A549 (cell line): ENCODE data around the gene UTP11. TPM values are rescaled to one million over a fixed set of nuclear protein-coding genes. Genes with fewer than 3 reads are reported as not detected.

Experiments
- ATAC-seq, 2 experiments: fragments of 200-7000 bp in 1 of 2; fragments of >200 bp in 1 of 2; cut with Nextera tagmentation in 1 of 2; cut with Tn5 transposase in 1 of 2; 3 replicates each; pipeline versions ENCODE4 v1.8.0 to v1.9.1; 2018 to 2020; ENCODE audit warnings: mild to moderate bottlenecking in 1 of 2, moderate library complexity in 1 of 2
- CTCF ChIA-PET: fragments of 300-600 bp; sonication (Branson Sonifier 250); formaldehyde crosslinking; extraction: SDS; loops from one replicate; lab custom pipeline; 2021; ENCODE audit warnings: antibody characterized with exemption, inconsistent platforms; lab: Yijun Ruan, JAX
- POLR2A ChIA-PET: fragments of 350-600 bp; formaldehyde crosslinking; extraction: SDS; loops from one replicate; lab custom pipeline; 2021; ENCODE audit warnings: antibody characterized with exemption, inconsistent platforms; lab: Yijun Ruan, JAX
- DNase-seq, 2 experiments: peaks; one replicate each; pipeline versions ENCODE4 v3.0.0 to v3.0.0-alpha.2; 2011 to 2016; ENCODE audit warnings: low read depth in 1 of 2, low spot score in 1 of 2
- FAIRE-seq: peaks from 2 replicates; lab custom pipeline; 2011; peaks lifted over from hg19 to GRCh38; lab: Jason Lieb, UNC
- H3K27ac ChIP-seq, 2 experiments: fragments of >200 bp; sonication (Bioruptor Twin); formaldehyde crosslinking; 3 replicates each; pipeline ENCODE4 v1.5.1; 2016 to 2017
- H3K4me1 ChIP-seq: fragments of >200 bp; sonication (Bioruptor Twin); formaldehyde crosslinking; 3 replicates; pipeline ENCODE4 v1.6.1; 2016
- H3K4me2 ChIP-seq: fragments of >200 bp; sonication (Bioruptor Twin); formaldehyde crosslinking; 3 replicates; pipeline ENCODE4 v1.6.1; 2016
- H3K4me3 ChIP-seq: fragments of >200 bp; sonication (Bioruptor Twin); formaldehyde crosslinking; 3 replicates; pipeline ENCODE4 v1.5.1; 2016
- H3K9me3 ChIP-seq: fragments of >200 bp; sonication (Bioruptor Twin); formaldehyde crosslinking; 3 replicates; pipeline ENCODE4 v1.6.1; 2016
- ATOH8 ChIP-seq: fragments of 250-450 bp; sonication (Bioruptor Pico); IDR thresholded peaks from 2 replicates; pipeline ENCODE4 v1.5.0; 2020; ENCODE audit warnings: low read depth, mild to moderate bottlenecking, moderate library complexity
- EP300 ChIP-seq, 2 experiments: fragments of >200 bp; sonication (Bioruptor Twin); formaldehyde crosslinking; IDR thresholded peaks; 2 replicates in 1 of 2; 3 replicates in 1 of 2; pipeline ENCODE4 v1.6.1; 2016 to 2017
- ESRRA ChIP-seq: fragments of 150-350 bp; IDR thresholded peaks from 2 replicates; pipeline ENCODE4 v1.6.1; 2014; ENCODE audit warnings: mild to moderate bottlenecking, low read length, borderline replicate concordance
- FOSB ChIP-seq: fragments of 250-450 bp; sonication (Bioruptor Pico); IDR thresholded peaks from 2 replicates; pipeline ENCODE4 v1.5.0; 2020; ENCODE audit warnings: mild to moderate bottlenecking, moderate library complexity
- HDAC2 ChIP-seq: fragments of 200-600 bp; sonication (generic); IDR thresholded peaks from 2 replicates; pipeline ENCODE4 v1.6.1; 2016
- HES2 ChIP-seq: fragments of >200 bp; sonication (Bioruptor Twin); formaldehyde crosslinking; IDR thresholded peaks from 2 replicates; pipeline ENCODE4 v1.6.1; 2016
- HMGXB4 ChIP-seq: fragments of 250-450 bp; sonication (Bioruptor Pico); IDR thresholded peaks from 2 replicates; pipeline ENCODE4 v1.5.0; 2021; ENCODE audit warnings: mild to moderate bottlenecking, moderate library complexity, borderline replicate concordance
- JUN ChIP-seq, 2 experiments: fragments of >200 bp; sonication (Bioruptor Twin); formaldehyde crosslinking; IDR thresholded peaks; 2 replicates in 1 of 2; 3 replicates in 1 of 2; pipeline ENCODE4 v1.6.1; 2016 to 2017
- KDM1A ChIP-seq: fragments of 200-600 bp; sonication (generic); IDR thresholded peaks from 2 replicates; pipeline ENCODE4 v1.6.1; 2016; ENCODE audit warnings: low read depth, mild to moderate bottlenecking
- MYC ChIP-seq: IDR thresholded peaks from 2 replicates; pipeline ENCODE4 v1.6.1; 2012; ENCODE audit warnings: mild to moderate bottlenecking, inconsistent platforms, low read length, improper control_type of control experiment, borderline replicate concordance
- POLR2A ChIP-seq: IDR thresholded peaks from 2 replicates; pipeline ENCODE4 v1.6.1; 2012; ENCODE audit warnings: mild to moderate bottlenecking, low read length
- RAD21 ChIP-seq, 2 experiments: fragments of >200 bp in 1 of 2; sonication (Bioruptor Twin) in 1 of 2; formaldehyde crosslinking in 1 of 2; IDR thresholded peaks in 1 of 2; conservative IDR thresholded peaks in 1 of 2; 2 replicates in 1 of 2; 3 replicates in 1 of 2; pipeline ENCODE4 v1.6.1; 2012 to 2018; ENCODE audit warnings: inconsistent platforms in 1 of 2
- RARB ChIP-seq: fragments of 250-450 bp; sonication (Bioruptor Pico); IDR thresholded peaks from 2 replicates; pipeline ENCODE4 v1.8.0; 2021; ENCODE audit warnings: mild to moderate bottlenecking, moderate library complexity
- RFX5 ChIP-seq: fragments of 450-650 bp; IDR thresholded peaks from 2 replicates; pipeline ENCODE4 v1.7.1; 2014; ENCODE audit warnings: antibody characterized with exemption, mild to moderate bottlenecking, moderate library complexity
- SMC3 ChIP-seq: fragments of >200 bp; sonication (Bioruptor Twin); formaldehyde crosslinking; IDR thresholded peaks from 3 replicates; pipeline ENCODE4 v1.6.1; 2018; ENCODE audit warnings: inconsistent platforms
- SREBF2 ChIP-seq: fragments of 450-650 bp; IDR thresholded peaks from 2 replicates; pipeline ENCODE4 v1.6.1; 2014; ENCODE audit warnings: mild to moderate bottlenecking, moderate library complexity
- ZC3H11A ChIP-seq: fragments of 450-650 bp; IDR thresholded peaks from 2 replicates; pipeline ENCODE4 v1.6.1; 2014; ENCODE audit warnings: antibody characterized with exemption, mild to moderate bottlenecking
- WGBS: methylation state at CpG from one replicate; pipeline ENCODE4 v1.1.6; 2017; ENCODE audit errors: missing lambda C conversion rate; 5-methylcytosine and 5-hydroxymethylcytosine counted together
- polyA plus RNA-seq, 4 experiments: library from polyadenylated mRNA; depleted of rRNA in 3 of 4; stranded (reverse); fragments of >200 nt; fragmentation: RNase III in 1 of 4; extraction: RNeasy Plus Mini Kit Qiagen cat#74134 plus additional on column Dnase treatment in 1 of 4; gene quantifications; 2 replicates in 3 of 4; 3 replicates in 1 of 4; pipeline ENCODE4 v1.2.3, GENCODE V29; 2011 to 2017
- TF ChIP-seq, protein P1 (sequence below): fragments of >200 bp; sonication (Bioruptor Twin); formaldehyde crosslinking; IDR thresholded peaks from 3 replicates; pipeline ENCODE4 v1.5.1; 2016

The UTP11 gene
- polyA plus RNA-seq, 2 of the 4 experiments (the other 2 are of a cell fraction), result 37.6 to 44.8 TPM

- H3K4me3 ChIP-seq, result peak overlapping the region; percentile 82
- peak overlapping the region; percentile 90 to 91 for H3K27ac ChIP-seq
- 27% methylated on average over 17 of the region's 26 CpGs for WGBS
- no peaks in the 10 kb centered on the region for H3K9me3 ChIP-seq
- FAIRE-seq (no peak), DNase-seq (no peak), ATAC-seq (peak; percentile 14 to 33; a peak in 3 of 6 replicates)
- peak overlapping the region; percentile 90 for H3K4me2 ChIP-seq
- no peak for TF ChIP-seq MYC
- ChIA-PET CTCF (interaction anchor here (1.3 to 6.9 kb wide), 2 partner anchors 14 kb away, joined by 8 to 53 read pairs; partner anchors contain the start of gene SF3A3), POLR2A (no interaction called here)
- H3K4me1 ChIP-seq, result peaks cover 36% of the 10 kb centered on the region
These were observed 8.0 kb upstream of the UTP11 start for GRCh38 chr1:38004284-38005108.

- TF ChIP-seq POLR2A (peak; percentile 37), JUN (IDR thresholded peaks at IDR 0.05) (peak in 1 of 2 experiments; percentile 26; a peak in 1 of 5 replicates), HES2 (no peak)
- Histone ChIP-seq H3K4me3 (peak within 1 kb of the TSS; percentile 82), H3K4me1 (peaks cover 27% of the 10 kb centered on the region), H3K9me3 (no peaks in the 10 kb centered on the region), H3K4me2 (peak within 1 kb of the TSS; percentile 90), H3K27ac (peak within 1 kb of the TSS; percentile 90 to 91)
- ATAC-seq, result peak; percentile 58 to 66
- no peak for DNase-seq
- 41% methylated on average over 4 of the region's 83 CpGs for WGBS
- ChIA-PET POLR2A (interaction anchor here (0.6 kb wide), 1 partner anchor 29 kb away, joined by 3 read pairs; no protein-coding TSS in a partner anchor), CTCF (no interaction called here)
- no peak for FAIRE-seq
These were observed 7.1 kb upstream of the UTP11 start, which contains the start of gene FHL3 for GRCh38 chr1:38005195-38006007. Gene FHL3, minus strand, starts transcription at chr1:38005514. Its CDS starts 6,102 bp downstream, at chr1:37999412.

- ATAC-seq, result no peak
- 86% methylated on average over 11 of the region's 12 CpGs for WGBS
- no peaks in the 10 kb centered on the region for H3K9me3 ChIP-seq
- POLR2A ChIA-PET, result interaction anchor here (0.6 kb wide), 1 partner anchor 28 kb away, joined by 3 read pairs; no protein-coding TSS in a partner anchor
- TF ChIP-seq MYC (no peak), RARB (CRISPR knock-in tag) (no peak), SREBF2 (no peak), KDM1A (no peak), ATOH8 (CRISPR knock-in tag) (no peak), ZC3H11A (no peak), FOSB (CRISPR knock-in tag) (no peak), EP300 (IDR thresholded peaks at IDR 0.05) (no peak), RFX5 (no peak), ESRRA (no peak), SMC3 (no peak), HDAC2 (no peak), RAD21 (conservative IDR thresholded peaks at IDR 0.05 in 1 of 2, IDR thresholded peaks at IDR 0.05 in 1 of 2) (no peak), HMGXB4 (CRISPR knock-in tag) (no peak)
- TF ChIP-seq, protein P1, sequence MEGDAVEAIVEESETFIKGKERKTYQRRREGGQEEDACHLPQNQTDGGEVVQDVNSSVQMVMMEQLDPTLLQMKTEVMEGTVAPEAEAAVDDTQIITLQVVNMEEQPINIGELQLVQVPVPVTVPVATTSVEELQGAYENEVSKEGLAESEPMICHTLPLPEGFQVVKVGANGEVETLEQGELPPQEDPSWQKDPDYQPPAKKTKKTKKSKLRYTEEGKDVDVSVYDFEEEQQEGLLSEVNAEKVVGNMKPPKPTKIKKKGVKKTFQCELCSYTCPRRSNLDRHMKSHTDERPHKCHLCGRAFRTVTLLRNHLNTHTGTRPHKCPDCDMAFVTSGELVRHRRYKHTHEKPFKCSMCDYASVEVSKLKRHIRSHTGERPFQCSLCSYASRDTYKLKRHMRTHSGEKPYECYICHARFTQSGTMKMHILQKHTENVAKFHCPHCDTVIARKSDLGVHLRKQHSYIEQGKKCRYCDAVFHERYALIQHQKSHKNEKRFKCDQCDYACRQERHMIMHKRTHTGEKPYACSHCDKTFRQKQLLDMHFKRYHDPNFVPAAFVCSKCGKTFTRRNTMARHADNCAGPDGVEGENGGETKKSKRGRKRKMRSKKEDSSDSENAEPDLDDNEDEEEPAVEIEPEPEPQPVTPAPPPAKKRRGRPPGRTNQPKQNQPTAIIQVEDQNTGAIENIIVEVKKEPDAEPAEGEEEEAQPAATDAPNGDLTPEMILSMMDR, result no peak
- peaks cover 19% of the 10 kb centered on the region for H3K4me1 ChIP-seq
- CTCF ChIA-PET, result no interaction called here
- H3K4me3 ChIP-seq, result peak overlapping the region; percentile 82; the same call in 1 of the 3 replicates
- H3K4me2 ChIP-seq, result peak overlapping the region; percentile 90
- H3K27ac ChIP-seq, result peak overlapping the region; percentile 90 to 91; a peak in 4 of 6 replicates
- no peak for DNase-seq
- FAIRE-seq, result no peak
These were observed 6.3 kb upstream of the UTP11 start for GRCh38 chr1:38006008-38006828.
